DND-41 (cell line): ENCODE data around the gene CTDP1.
"Not testable (repeated sequence)": the region's sequence is repeated elsewhere in the genome, so short reads cannot be mapped to it uniquely, and the experiment has no call there.

Experiments
- ATAC-seq: fragments of 200-7000 bp; cut with Tn5 transposase; 3 replicates; pipeline ENCODE4 v1.9.1; 2021; ENCODE audit warnings: low read depth; ENCODE audit not compliant: insufficient read depth
- DNase-seq: peaks from one replicate; pipeline ENCODE4 v3.0.0-alpha.2; 2020
- H2AFZ ChIP-seq: 2 replicates; pipeline ENCODE4 v1.6.0; 2012; ENCODE audit warnings: low read depth, low read length
- H3K27ac ChIP-seq: 2 replicates; pipeline ENCODE4 v1.5.1; 2012; ENCODE audit warnings: low read length, inconsistent platforms
- H3K27me3 ChIP-seq: fragments of 200-600 bp; sonication (generic); 2 replicates; pipeline ENCODE4 v1.6.0; 2012; ENCODE audit warnings: low read length, mild to moderate bottlenecking, inconsistent platforms; ENCODE audit not compliant: insufficient read depth, poor library complexity
- H3K36me3 ChIP-seq: 2 replicates; pipeline ENCODE4 v1.5.1; 2012; ENCODE audit warnings: low read length, inconsistent platforms; ENCODE audit not compliant: insufficient read depth
- H3K4me1 ChIP-seq: 2 replicates; pipeline ENCODE4 v1.5.1; 2012; ENCODE audit warnings: mild to moderate bottlenecking, low read length; ENCODE audit not compliant: insufficient read depth
- H3K4me2 ChIP-seq: 2 replicates; pipeline ENCODE4 v1.6.0; 2012; ENCODE audit warnings: mild to moderate bottlenecking, moderate library complexity, low read length, inconsistent platforms; ENCODE audit not compliant: insufficient read depth
- H3K4me3 ChIP-seq, 2 experiments: fragments of 200-600 bp in 1 of 2; shearing (Covaris generic) in 1 of 2; 2 replicates each; pipeline ENCODE4 v1.5.1; 2012 to 2016; ENCODE audit warnings: inconsistent platforms in 2 of 2, low read length in 2 of 2, mild to moderate bottlenecking in 2 of 2, low read depth in 1 of 2, moderate library complexity in 1 of 2
- H3K79me2 ChIP-seq: 2 replicates; pipeline ENCODE4 v1.6.0; 2012; ENCODE audit warnings: low read length, inconsistent platforms; ENCODE audit not compliant: insufficient read depth
- H3K9ac ChIP-seq: 2 replicates; pipeline ENCODE4 v1.6.0; 2012; ENCODE audit warnings: low read depth, mild to moderate bottlenecking, inconsistent platforms, low read length, moderate library complexity
- H3K9me3 ChIP-seq: 2 replicates; pipeline ENCODE4 v1.5.1; 2012; ENCODE audit warnings: low read length, moderate library complexity, mild to moderate bottlenecking, inconsistent platforms; ENCODE audit not compliant: insufficient read depth, severe bottlenecking
- H4K20me1 ChIP-seq: 2 replicates; pipeline ENCODE4 v1.6.0; 2012; ENCODE audit warnings: low read length; ENCODE audit not compliant: insufficient read depth
- EZH2 ChIP-seq: IDR thresholded peaks from 3 replicates; pipeline ENCODE4 v1.6.1; 2012; ENCODE audit warnings: borderline replicate concordance, low read depth, mild to moderate bottlenecking, moderate library complexity, low read length, inconsistent platforms; ENCODE audit not compliant: severe bottlenecking
- TF ChIP-seq, protein P1 (sequence below): IDR thresholded peaks from 2 replicates; pipeline ENCODE4 v1.5.1; 2012; ENCODE audit warnings: borderline replicate concordance, low read length, moderate library complexity, mild to moderate bottlenecking; ENCODE audit not compliant: poor library complexity, severe bottlenecking; ENCODE audit errors: extremely low read depth

Gene CTDP1

DNA sequence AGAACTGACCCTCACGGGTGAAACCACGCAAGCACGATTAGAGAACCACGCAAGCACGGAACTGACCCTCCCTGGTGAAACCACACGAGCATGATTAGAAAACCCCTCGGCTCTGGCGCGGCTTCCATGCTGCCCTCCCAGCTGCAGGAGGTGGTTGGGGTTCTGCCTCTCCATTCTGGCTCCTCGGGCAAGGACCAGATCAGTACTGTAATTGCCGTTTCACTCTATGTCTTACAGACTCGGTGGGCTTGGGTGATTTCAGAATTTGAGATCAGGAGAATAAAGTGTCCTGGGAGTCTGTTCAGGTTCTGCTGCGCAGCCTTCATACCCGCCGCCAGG, 59.8 kb downstream of the CTDP1 start:
- Histone ChIP-seq H3K9ac (no peak overlapping the region), H3K4me1 (no peaks in the 10 kb centered on the region), H3K36me3 (peaks cover 88% of the 10 kb centered on the region), H3K27ac (no peak overlapping the region), H2AFZ (no peak overlapping the region), H4K20me1 (peaks cover 34% of the 10 kb centered on the region), H3K79me2 (no peaks in the 10 kb centered on the region), H3K9me3 (no peaks in the 10 kb centered on the region), H3K27me3 (no peaks in the 10 kb centered on the region), H3K4me2 (no peak overlapping the region), H3K4me3 (no peak overlapping the region)
- no peak for TF ChIP-seq EZH2
- TF ChIP-seq, protein P1, sequence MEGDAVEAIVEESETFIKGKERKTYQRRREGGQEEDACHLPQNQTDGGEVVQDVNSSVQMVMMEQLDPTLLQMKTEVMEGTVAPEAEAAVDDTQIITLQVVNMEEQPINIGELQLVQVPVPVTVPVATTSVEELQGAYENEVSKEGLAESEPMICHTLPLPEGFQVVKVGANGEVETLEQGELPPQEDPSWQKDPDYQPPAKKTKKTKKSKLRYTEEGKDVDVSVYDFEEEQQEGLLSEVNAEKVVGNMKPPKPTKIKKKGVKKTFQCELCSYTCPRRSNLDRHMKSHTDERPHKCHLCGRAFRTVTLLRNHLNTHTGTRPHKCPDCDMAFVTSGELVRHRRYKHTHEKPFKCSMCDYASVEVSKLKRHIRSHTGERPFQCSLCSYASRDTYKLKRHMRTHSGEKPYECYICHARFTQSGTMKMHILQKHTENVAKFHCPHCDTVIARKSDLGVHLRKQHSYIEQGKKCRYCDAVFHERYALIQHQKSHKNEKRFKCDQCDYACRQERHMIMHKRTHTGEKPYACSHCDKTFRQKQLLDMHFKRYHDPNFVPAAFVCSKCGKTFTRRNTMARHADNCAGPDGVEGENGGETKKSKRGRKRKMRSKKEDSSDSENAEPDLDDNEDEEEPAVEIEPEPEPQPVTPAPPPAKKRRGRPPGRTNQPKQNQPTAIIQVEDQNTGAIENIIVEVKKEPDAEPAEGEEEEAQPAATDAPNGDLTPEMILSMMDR: no peak
- DNase-seq: no peak
- ATAC-seq: no peak

DNA sequence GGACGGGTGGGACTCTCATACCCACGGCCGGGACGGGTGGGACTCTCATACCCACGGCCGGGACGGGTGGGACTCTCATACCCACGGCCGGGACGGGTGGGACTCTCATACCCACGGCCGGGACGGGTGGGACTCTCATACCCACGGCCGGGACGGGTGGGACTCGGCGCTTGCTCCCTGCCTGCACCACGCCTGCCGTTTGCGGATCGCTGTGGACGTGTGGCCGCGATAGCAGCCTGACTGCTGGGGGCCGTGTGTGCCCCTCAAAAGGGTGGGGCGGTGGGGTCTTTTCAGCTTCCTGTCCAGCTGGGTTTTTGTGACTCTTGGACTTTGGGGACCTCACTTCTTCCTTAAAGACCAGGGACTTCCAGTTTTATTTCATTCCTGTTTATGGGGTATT, 60.4 kb downstream of the CTDP1 start:
- H3K9ac ChIP-seq, H3K4me1 ChIP-seq, H3K4me2 ChIP-seq, H3K79me2 ChIP-seq, H2AFZ ChIP-seq, H3K27me3 ChIP-seq, H3K9me3 ChIP-seq, DNase-seq, H3K4me3 ChIP-seq, H3K27ac ChIP-seq, ATAC-seq: not testable (repeated sequence)
- H4K20me1 ChIP-seq: peaks cover 35% of the 10 kb centered on the region
- H3K36me3 ChIP-seq: peaks cover 88% of the 10 kb centered on the region

DNA sequence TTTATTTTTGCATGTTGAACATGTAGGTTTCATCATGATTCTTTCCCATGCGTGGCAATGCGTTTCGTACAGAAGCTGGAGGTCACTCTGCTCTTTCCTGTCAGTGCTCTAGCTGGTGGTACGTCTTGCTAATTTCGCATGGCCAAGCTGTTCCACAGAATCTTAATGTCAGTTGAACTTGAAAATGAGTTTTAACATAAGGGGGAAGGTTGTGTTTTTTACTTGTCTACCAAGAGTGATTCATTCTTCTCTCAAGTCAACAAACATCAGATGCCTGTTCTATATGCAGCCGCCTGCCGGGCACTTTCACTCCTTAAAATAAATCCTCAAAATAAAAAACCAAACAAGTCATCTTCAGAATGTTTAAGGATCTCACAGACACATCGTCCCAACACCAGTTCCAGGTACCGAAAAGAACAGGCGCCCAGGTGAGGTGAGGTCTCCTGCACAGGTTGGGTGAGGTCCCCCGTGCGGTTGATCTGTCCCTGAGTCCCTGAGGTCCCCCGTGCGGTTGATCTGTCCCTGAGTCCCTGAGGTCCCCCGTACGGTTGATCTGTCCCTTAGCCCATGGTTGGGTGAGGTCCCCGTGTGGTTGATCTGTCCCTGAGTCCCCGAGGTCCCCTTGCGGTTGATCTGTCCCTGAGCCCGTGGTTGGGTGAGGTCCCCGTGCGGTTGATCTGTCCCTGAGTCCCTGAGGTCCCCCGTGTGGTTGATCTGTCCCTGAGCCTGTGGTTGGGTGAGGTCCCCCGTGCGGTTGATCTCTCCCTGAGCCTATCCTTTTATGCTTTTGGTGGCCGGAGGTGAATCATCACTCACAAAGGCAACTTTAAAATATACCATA, 61.1 kb downstream of the CTDP1 start:
- Histone ChIP-seq H3K4me2 (no peak overlapping the region), H3K9me3 (no peaks in the 10 kb centered on the region), H3K4me3 (no peak overlapping the region), H3K36me3 (peaks cover 82% of the 10 kb centered on the region), H3K79me2 (no peaks in the 10 kb centered on the region), H4K20me1 (peaks cover 29% of the 10 kb centered on the region; the same call in 1 of the 2 replicates), H2AFZ (no peak overlapping the region), H3K27me3 (no peaks in the 10 kb centered on the region), H3K9ac (no peak overlapping the region), H3K27ac (no peak overlapping the region), H3K4me1 (no peaks in the 10 kb centered on the region)
- TF ChIP-seq EZH2: no peak
- TF ChIP-seq, protein P1: no peak
- no peak for DNase-seq
- ATAC-seq: no peak

DNA sequence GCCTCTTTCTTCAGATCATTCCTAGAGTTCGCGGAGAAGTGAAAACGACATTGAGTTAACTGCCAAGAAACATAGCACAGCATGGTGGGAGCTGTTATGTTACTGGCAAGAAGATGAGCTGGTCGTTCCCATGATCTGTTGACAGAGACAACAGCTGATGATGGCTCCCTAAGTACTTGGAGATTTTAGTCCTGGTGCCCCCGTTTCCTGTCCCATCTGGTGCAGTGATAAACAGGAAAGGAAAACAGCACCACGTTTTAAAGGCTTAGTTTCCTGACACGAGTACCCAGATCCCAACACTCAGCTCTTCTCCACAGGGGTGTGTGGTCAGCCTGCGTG, 61.7 kb downstream of the CTDP1 start:
- no peaks in the 10 kb centered on the region for H3K9me3 ChIP-seq
- no peak overlapping the region for H3K4me2 ChIP-seq
- H3K4me3 ChIP-seq: no peak overlapping the region
- no peak overlapping the region for H3K9ac ChIP-seq
- H3K27ac ChIP-seq: no peak overlapping the region; the same call in 1 of the 2 replicates
- H4K20me1 ChIP-seq: peaks cover 26% of the 10 kb centered on the region; the same call in 1 of the 2 replicates
- peaks cover 78% of the 10 kb centered on the region for H3K36me3 ChIP-seq
- TF ChIP-seq, protein P1: no peak
- TF ChIP-seq EZH2: no peak
- no peak for ATAC-seq
- no peak for DNase-seq
- H3K79me2 ChIP-seq: no peaks in the 10 kb centered on the region
- no peaks in the 10 kb centered on the region for H3K4me1 ChIP-seq
- no peak overlapping the region for H2AFZ ChIP-seq
- no peaks in the 10 kb centered on the region for H3K27me3 ChIP-seq
